ENCODE data around the gene ALG9. TPM values are rescaled to one million over a fixed set of nuclear protein-coding genes. Genes with fewer than 3 reads are reported as not detected.
"Not testable (repeated sequence)": the region's sequence is repeated elsewhere in the genome, so short reads cannot be mapped to it uniquely, and the experiment has no call there.

The ALG9 gene
- total RNA-seq, 4 donors from 2014 or later, result 18.4 to 24.1 (median 22.1) TPM

GRCh38 chr11:111908639-111909305 lies 37.4 kb upstream of the ALG9 start:
- TF ChIP-seq EP300 (IDR thresholded peaks at IDR 0.05), result no peak
- TF ChIP-seq POLR2AphosphoS5 (IDR thresholded peaks at IDR 0.05), result no peak
- TF ChIP-seq POLR2A (IDR thresholded peaks at IDR 0.05; ENCODE audit: low read depth), result no peak
- no peak for TF ChIP-seq CTCF (IDR thresholded peaks at IDR 0.05)
- peaks cover 0 to 34% (median 26%) of the 10 kb centered on the region in 4 donors for H3K4me1 ChIP-seq
- H3K9me3 ChIP-seq, result no peaks in the 10 kb centered on the region
- H3K4me3 ChIP-seq, result peak overlapping the region; percentile 65 to 81 (median 73)
- WGBS, result 78% methylated on average over 5 of the region's 5 CpGs
- H3K27me3 ChIP-seq, result peaks cover 0 to 7% (median 0%) of the 10 kb centered on the region in 4 donors
- peaks cover 10 to 29% (median 20%) of the 10 kb centered on the region in 4 donors for H3K36me3 ChIP-seq
- no peak for DNase-seq (ENCODE audit: extremely low spot score)
- intact Hi-C loops (cut with DNase I), result no loop called here
- H3K27ac ChIP-seq (replicated peaks in 1 of 4), result peak overlapping the region; percentile 97 to 99 (median 98)

GRCh38 chr11:111906680-111907079 lies 35.3 kb upstream of the ALG9 start:
- TF ChIP-seq POLR2A (IDR thresholded peaks at IDR 0.05; ENCODE audit: low read depth), result no peak
- no peak overlapping the region for H3K4me3 ChIP-seq
- H3K27ac ChIP-seq (replicated peaks in 1 of 4), result no peak overlapping the region
- WGBS, result 89% methylated on average over 1 of the region's 1 CpG
- intact Hi-C loops (cut with DNase I), result no loop called here
- H3K27me3 ChIP-seq, result no peaks in the 10 kb centered on the region
- H3K36me3 ChIP-seq, result peaks cover 10 to 29% (median 20%) of the 10 kb centered on the region in 4 donors
- DNase-seq (ENCODE audit: extremely low spot score), result no peak
- peaks cover 0 to 27% (median 21%) of the 10 kb centered on the region in 4 donors for H3K4me1 ChIP-seq
- H3K9me3 ChIP-seq, result no peaks in the 10 kb centered on the region

- H3K27ac ChIP-seq (replicated peaks in 1 of 4), result no peak overlapping the region
- no peak for TF ChIP-seq EP300 (IDR thresholded peaks at IDR 0.05)
- TF ChIP-seq CTCF (IDR thresholded peaks at IDR 0.05), result no peak
- TF ChIP-seq POLR2AphosphoS5 (IDR thresholded peaks at IDR 0.05), result no peak
- no peak for TF ChIP-seq POLR2A (IDR thresholded peaks at IDR 0.05; ENCODE audit: low read depth)
- H3K27me3 ChIP-seq, result no peaks in the 10 kb centered on the region
- DNase-seq (ENCODE audit: extremely low spot score), result no peak
- no peak overlapping the region for H3K4me3 ChIP-seq
- intact Hi-C loops (cut with DNase I), result no loop called here
- H3K4me1 ChIP-seq, result peaks cover 0 to 22% (median 20%) of the 10 kb centered on the region in 4 donors
- 55% methylated on average over 2 of the region's 2 CpGs for WGBS
- no peaks in the 10 kb centered on the region for H3K9me3 ChIP-seq
- H3K36me3 ChIP-seq, result peaks cover 10 to 26% (median 20%) of the 10 kb centered on the region in 4 donors
Measured at GRCh38 chr11:111905411-111905810, 34.0 kb upstream of the ALG9 start.

GRCh38 chr11:111886844-111887243 lies 15.5 kb upstream of the ALG9 start:
- Histone ChIP-seq H3K9me3 (no peaks in the 10 kb centered on the region), H3K36me3 (peaks cover 0 to 12% (median 3%) of the 10 kb centered on the region in 4 donors), H3K27me3 (no peaks in the 10 kb centered on the region), H3K4me3 (no peak overlapping the region), H3K4me1 (no peaks in the 10 kb centered on the region), H3K27ac (replicated peaks in 1 of 4) (no peak overlapping the region)
- intact Hi-C loops (cut with DNase I), result no loop called here
- no peak for TF ChIP-seq CTCF (IDR thresholded peaks at IDR 0.05)
- no peak for TF ChIP-seq POLR2AphosphoS5 (IDR thresholded peaks at IDR 0.05)
- no peak for TF ChIP-seq EP300 (IDR thresholded peaks at IDR 0.05)
- no peak for TF ChIP-seq POLR2A (IDR thresholded peaks at IDR 0.05; ENCODE audit: low read depth)
- DNase-seq (ENCODE audit: extremely low spot score), result no peak
- WGBS, result 93% methylated on average over 2 of the region's 2 CpGs

- Histone ChIP-seq H3K4me1 (no peaks in the 10 kb centered on the region), H3K36me3 (peaks cover 0 to 12% (median 3%) of the 10 kb centered on the region in 4 donors), H3K27me3 (no peaks in the 10 kb centered on the region), H3K9me3 (no peaks in the 10 kb centered on the region), H3K4me3 (no peak overlapping the region), H3K27ac (replicated peaks in 1 of 4) (no peak overlapping the region)
- no peak for DNase-seq (ENCODE audit: extremely low spot score)
- intact Hi-C loops (cut with DNase I), result no loop called here
- no peak for TF ChIP-seq POLR2A (IDR thresholded peaks at IDR 0.05; ENCODE audit: low read depth)
- TF ChIP-seq POLR2AphosphoS5 (IDR thresholded peaks at IDR 0.05), result no peak
- no peak for TF ChIP-seq CTCF (IDR thresholded peaks at IDR 0.05)
- no peak for TF ChIP-seq EP300 (IDR thresholded peaks at IDR 0.05)
- WGBS, result 70% methylated on average over 4 of the region's 4 CpGs
Measured at GRCh38 chr11:111886032-111886431, 14.7 kb upstream of the ALG9 start.

- 95% methylated on average over 4 of the region's 4 CpGs for WGBS
- H3K27ac ChIP-seq (replicated peaks in 1 of 4); intact Hi-C loops (cut with DNase I); DNase-seq (ENCODE audit: extremely low spot score); H3K27me3 ChIP-seq; H3K4me1 ChIP-seq; H3K9me3 ChIP-seq; H3K4me3 ChIP-seq: not testable (repeated sequence)
- H3K36me3 ChIP-seq, result peaks cover 0 to 12% (median 3%) of the 10 kb centered on the region in 4 donors
Measured at GRCh38 chr11:111885053-111885452, 13.7 kb upstream of the ALG9 start.

Data from esophagus muscularis mucosa (tissue), 4 donors.